GM23248 (cell line): ENCODE data around the gene OR5K4. TPM values are rescaled to one million over a fixed set of nuclear protein-coding genes. Genes with fewer than 3 reads are reported as not detected.

Experiments used
- DNase-seq: peaks from one replicate; pipeline ENCODE4 v3.0.0-alpha.2; 2015
- H2AFZ ChIP-seq: fragments of 200-600 bp; sonication (generic); 2 replicates; pipeline ENCODE4 v1.6.1; 2016; ENCODE audit warnings: antibody characterized with exemption
- H3F3A ChIP-seq: fragments of 200-600 bp; sonication (generic); 2 replicates; pipeline ENCODE4 v1.6.1; 2016; ENCODE audit warnings: mild to moderate bottlenecking, antibody characterized with exemption, mixed run types; ENCODE audit not compliant: insufficient read depth
- H3K27ac ChIP-seq: fragments of 200-600 bp; sonication (generic); 2 replicates; pipeline ENCODE4 v1.5.1; 2016; ENCODE audit warnings: mild to moderate bottlenecking
- H3K27me3 ChIP-seq: fragments of 200-600 bp; sonication (generic); replicated peaks from 2 replicates; pipeline ENCODE4 v1.6.1; 2016; ENCODE audit warnings: mild to moderate bottlenecking; ENCODE audit not compliant: insufficient read depth
- H3K36me3 ChIP-seq: fragments of 200-600 bp; sonication (generic); 2 replicates; pipeline ENCODE4 v1.6.1; 2016; ENCODE audit warnings: low read depth, mild to moderate bottlenecking
- H3K4me1 ChIP-seq: fragments of 200-600 bp; sonication (generic); 2 replicates; pipeline ENCODE4 v1.6.1; 2016; ENCODE audit warnings: mild to moderate bottlenecking; ENCODE audit not compliant: insufficient read depth
- H3K4me2 ChIP-seq: fragments of 200-600 bp; sonication (generic); one replicate; pipeline ENCODE4 v1.6.1; 2016; ENCODE audit warnings: mild to moderate bottlenecking; ENCODE audit not compliant: unreplicated experiment
- H3K4me3 ChIP-seq: fragments of 200-600 bp; sonication (generic); 2 replicates; pipeline ENCODE4 v1.5.1; 2016; ENCODE audit warnings: mild to moderate bottlenecking
- H3K79me2 ChIP-seq: fragments of 200-600 bp; sonication (generic); 2 replicates; pipeline ENCODE4 v1.6.1; 2016; ENCODE audit warnings: mild to moderate bottlenecking; ENCODE audit not compliant: insufficient read depth
- H3K9ac ChIP-seq: fragments of 200-600 bp; sonication (generic); 2 replicates; pipeline ENCODE4 v1.6.1; 2016; ENCODE audit warnings: mild to moderate bottlenecking
- H3K9me2 ChIP-seq: fragments of 200-600 bp; sonication (generic); 2 replicates; pipeline ENCODE4 v1.6.1; 2016; ENCODE audit warnings: mixed run types, mild to moderate bottlenecking, moderate library complexity; ENCODE audit not compliant: insufficient read depth
- H3K9me3 ChIP-seq: fragments of 200-600 bp; sonication (generic); one replicate; pipeline ENCODE4 v1.6.1; 2017; ENCODE audit warnings: low read depth
- H4K20me1 ChIP-seq: fragments of 200-600 bp; sonication (generic); 2 replicates; pipeline ENCODE4 v1.6.0; 2016; ENCODE audit not compliant: insufficient read depth
- EZH2 ChIP-seq: fragments of 200-600 bp; sonication (generic); IDR thresholded peaks from 2 replicates; pipeline ENCODE4 v1.6.1; 2018; ENCODE audit warnings: antibody characterized with exemption, mild to moderate bottlenecking; ENCODE audit not compliant: insufficient read depth, poor library complexity, severe bottlenecking
- EZH2phosphoT487 ChIP-seq: fragments of 200-600 bp; sonication (generic); IDR thresholded peaks from 2 replicates; pipeline ENCODE4 v1.6.1; 2018; ENCODE audit warnings: antibody characterized with exemption, moderate library complexity, mild to moderate bottlenecking, low read depth; ENCODE audit not compliant: insufficient read depth
- WGBS, 2 experiments: methylation state at CpG; one replicate each; pipeline ENCODE4 v1.1.6; 2015 to 2017; ENCODE audit warnings: low lambda C conversion rate in 2 of 2, low coverage in 1 of 2; ENCODE audit errors: missing lambda C conversion rate in 2 of 2; 5-methylcytosine and 5-hydroxymethylcytosine counted together
- in situ Hi-C: fragments of 300-500 bp; cut with MboI; formaldehyde crosslinking; loops from 2 replicates; pipeline ENCODE4 v1.15.0; 2020
- polyA plus RNA-seq: library from polyadenylated mRNA; unstranded; fragments of >200 nt; fragmentation: Nextera tagmentation; extraction: Ambion mirVana; gene quantifications from 2 replicates; pipeline ENCODE4 v1.2.1, GENCODE V29; 2016
- total RNA-seq: library from RNA; depleted of rRNA; stranded (reverse); fragments of >200 nt; shearing (Covaris generic); gene quantifications from 2 replicates; pipeline ENCODE4 v1.2.3, GENCODE V29; 2014

OR5K4 gene
- total and polyA plus RNA-seq, 2 experiments from 2014 or later, result not detected

DNA sequence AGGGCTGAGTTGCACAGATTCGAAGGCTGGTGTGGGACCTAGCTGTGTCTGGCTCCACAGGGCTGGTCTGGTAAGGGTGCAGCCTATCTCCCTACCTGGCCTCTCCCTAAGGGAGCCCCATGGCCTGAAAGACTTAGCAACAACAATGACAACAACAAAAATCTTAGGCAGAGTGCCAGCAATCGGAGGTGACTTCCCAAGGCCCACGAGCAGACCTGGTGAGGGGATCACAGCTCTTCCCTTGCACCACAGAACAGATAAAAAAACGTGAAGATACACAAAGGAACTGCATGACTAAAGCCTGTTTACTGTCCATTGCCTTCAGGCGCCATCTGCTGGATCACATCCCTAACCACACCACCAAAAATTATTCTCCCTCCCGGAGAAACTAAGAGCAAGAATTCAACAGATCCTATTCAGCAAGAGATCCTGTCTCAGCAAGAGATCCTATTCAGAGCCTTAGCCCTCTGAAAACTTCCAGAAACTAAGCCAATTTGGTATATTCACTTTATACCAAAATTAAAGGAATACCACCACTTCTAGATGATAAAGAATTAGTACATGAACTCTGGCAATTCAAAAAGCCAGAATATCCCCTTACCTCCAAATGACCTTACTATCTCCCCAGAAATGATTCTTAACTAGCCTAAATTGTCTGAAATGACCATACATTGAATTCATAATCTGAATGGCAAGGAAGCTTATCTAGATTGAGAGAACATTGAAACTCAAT lies 24.1 kb upstream of the OR5K4 start:
- H4K20me1 ChIP-seq, result no peaks in the 10 kb centered on the region
- in situ Hi-C loops, result loop anchor here (10.0 to 25.0 kb wide), 2 partner anchors 285 to 542 kb away; no protein-coding TSS in a partner anchor
- H3K4me3 ChIP-seq, result no peak overlapping the region
- no peaks in the 10 kb centered on the region for H3K36me3 ChIP-seq
- no peaks in the 10 kb centered on the region for H3K9me3 ChIP-seq
- no peak overlapping the region for H3K27ac ChIP-seq
- no peaks in the 10 kb centered on the region for H3K4me1 ChIP-seq
- no peak overlapping the region for H3K4me2 ChIP-seq
- TF ChIP-seq EZH2 (no peak), EZH2phosphoT487 (no peak)
- H3K9ac ChIP-seq, result no peak overlapping the region
- 0 to 5% methylated on average over 6 of the region's 6 CpGs for WGBS, 2 experiments
- no peaks in the 10 kb centered on the region for H3F3A ChIP-seq
- H3K79me2 ChIP-seq, result no peaks in the 10 kb centered on the region
- no peaks in the 10 kb centered on the region for H3K9me2 ChIP-seq
- no peak overlapping the region for H2AFZ ChIP-seq
- peaks cover under 1% of the 10 kb centered on the region; the same call in 1 of the 2 replicates for H3K27me3 ChIP-seq
- peak; percentile 73 for DNase-seq

DNA sequence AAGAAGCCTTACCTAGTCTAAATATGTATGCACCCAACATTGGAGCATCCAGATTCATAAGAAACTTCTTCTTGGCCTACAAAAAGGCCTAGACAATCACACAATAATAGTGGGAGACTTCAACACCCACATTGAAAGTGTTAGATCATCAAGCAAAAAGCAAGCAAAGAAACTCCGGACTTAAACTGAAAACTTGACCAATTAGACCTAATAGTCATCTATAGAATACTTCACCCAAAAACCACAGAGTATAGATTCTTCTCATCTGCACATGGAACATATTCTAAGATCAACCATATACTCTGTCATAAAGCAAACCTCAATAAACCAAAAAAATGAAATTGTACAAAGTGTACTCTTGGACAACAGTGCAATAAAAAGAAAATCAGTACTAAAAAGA lies 22.3 kb upstream of the OR5K4 start:
- Histone ChIP-seq H3K36me3 (no peaks in the 10 kb centered on the region), H3K9me2 (no peaks in the 10 kb centered on the region), H3K4me2 (no peak overlapping the region), H4K20me1 (no peaks in the 10 kb centered on the region), H3K4me3 (no peak overlapping the region), H3K27me3 (peaks cover 7% of the 10 kb centered on the region), H3K27ac (no peak overlapping the region), H3K9me3 (no peaks in the 10 kb centered on the region), H3K4me1 (no peaks in the 10 kb centered on the region), H2AFZ (no peak overlapping the region), H3K79me2 (no peaks in the 10 kb centered on the region), H3F3A (no peaks in the 10 kb centered on the region), H3K9ac (no peak overlapping the region)
- no peak for TF ChIP-seq EZH2phosphoT487
- TF ChIP-seq EZH2, result no peak
- no peak for DNase-seq
- in situ Hi-C loops, result loop anchor here (10.0 to 25.0 kb wide), 2 partner anchors 287 to 544 kb away; no protein-coding TSS in a partner anchor
- 48 to 64% methylated on average over 1 of the region's 1 CpG for WGBS, 2 experiments

DNA sequence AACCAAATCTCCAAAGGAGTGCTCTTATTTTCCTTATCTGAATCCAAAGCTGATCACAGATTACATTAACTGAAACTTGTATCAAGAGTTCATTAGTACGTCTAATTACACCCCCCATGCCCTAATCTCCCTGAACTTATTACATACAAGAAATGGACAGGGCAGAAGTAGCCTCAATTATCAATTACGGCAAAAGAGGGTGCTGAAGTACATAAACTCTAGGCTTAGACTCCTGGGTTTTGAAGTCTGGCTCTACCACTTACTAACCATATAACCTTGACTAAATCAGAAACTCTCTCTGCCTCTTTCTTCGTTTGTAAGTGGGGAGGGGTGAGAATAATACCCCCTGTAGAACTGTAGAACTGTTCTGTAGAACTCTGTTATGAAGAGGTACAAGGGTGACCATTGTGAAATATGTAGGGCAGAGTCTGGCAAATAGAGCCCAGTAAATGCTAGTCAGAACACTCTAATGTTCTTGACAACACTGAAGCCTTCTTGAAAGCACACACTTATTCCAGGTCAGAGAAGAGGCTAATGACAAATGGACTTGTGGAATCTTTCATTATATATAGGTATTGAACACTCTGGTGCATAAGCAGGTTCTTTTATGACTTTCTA lies 19.6 kb upstream of the OR5K4 start:
- Histone ChIP-seq H3K4me1 (no peaks in the 10 kb centered on the region), H4K20me1 (no peaks in the 10 kb centered on the region), H3K79me2 (no peaks in the 10 kb centered on the region), H3K9me2 (no peaks in the 10 kb centered on the region), H3F3A (no peaks in the 10 kb centered on the region), H3K27me3 (peaks cover 7% of the 10 kb centered on the region), H2AFZ (no peak overlapping the region), H3K9ac (no peak overlapping the region), H3K9me3 (no peaks in the 10 kb centered on the region), H3K27ac (no peak overlapping the region), H3K36me3 (no peaks in the 10 kb centered on the region), H3K4me3 (no peak overlapping the region), H3K4me2 (no peak overlapping the region)
- TF ChIP-seq EZH2, result no peak
- TF ChIP-seq EZH2phosphoT487, result no peak
- DNase-seq, result no peak
- WGBS, 2 experiments, result 14 to 19% methylated on average over 3 of the region's 3 CpGs
- in situ Hi-C loops, result loop anchor here (10.0 to 25.0 kb wide), 2 partner anchors 289 to 547 kb away; no protein-coding TSS in a partner anchor

DNA sequence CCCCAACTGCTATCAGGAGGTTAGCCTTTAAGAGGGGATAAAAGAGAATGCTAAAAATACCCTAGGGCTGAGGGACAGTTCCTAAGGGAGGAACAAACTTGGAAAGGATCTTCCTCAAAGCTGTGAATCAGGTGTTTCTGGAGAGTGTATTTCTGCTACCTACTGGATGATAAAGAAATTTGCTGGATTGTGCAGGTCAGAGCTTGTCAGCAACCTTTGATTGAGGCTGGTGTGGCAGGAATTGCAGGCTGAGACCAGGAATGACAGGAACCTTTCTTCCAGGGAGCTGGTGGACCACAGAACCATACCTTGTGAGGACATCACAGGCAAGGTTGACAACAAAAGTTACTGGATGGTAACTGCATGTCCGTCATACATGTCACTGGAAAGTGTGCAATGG lies 14.6 kb upstream of the OR5K4 start:
- Histone ChIP-seq H3K4me2 (no peak overlapping the region), H3K9me2 (no peaks in the 10 kb centered on the region), H3K4me3 (no peak overlapping the region), H3K27me3 (peaks cover 7% of the 10 kb centered on the region), H2AFZ (no peak overlapping the region), H4K20me1 (no peaks in the 10 kb centered on the region), H3K36me3 (no peaks in the 10 kb centered on the region), H3F3A (no peaks in the 10 kb centered on the region), H3K9ac (no peak overlapping the region), H3K79me2 (no peaks in the 10 kb centered on the region), H3K9me3 (no peaks in the 10 kb centered on the region), H3K27ac (no peak overlapping the region), H3K4me1 (no peaks in the 10 kb centered on the region)
- TF ChIP-seq EZH2phosphoT487 (no peak), EZH2 (no peak)
- DNase-seq, result no peak
- in situ Hi-C loops, result loop anchor here (10.0 to 25.0 kb wide), 2 partner anchors 294 to 552 kb away; no protein-coding TSS in a partner anchor
- 12 to 32% methylated on average over 1 of the region's 1 CpG for WGBS, 2 experiments
